H9 (cell line): ENCODE results near the gene GATA5. TPM values are rescaled to one million over a fixed set of nuclear protein-coding genes. Genes with fewer than 3 reads are reported as not detected.

ENCODE experiments used
- DNase-seq: peaks from one replicate; pipeline ENCODE4 v3.0.0-alpha.2; 2017
- H2AFZ ChIP-seq: one replicate; pipeline ENCODE4 v1.6.1; 2013; ENCODE audit warnings: mild to moderate bottlenecking, low read length, control low read depth, moderate library complexity
- H2AK5ac ChIP-seq: 2 replicates; pipeline ENCODE4 v1.6.1; 2013; ENCODE audit warnings: low read length, control low read depth, mixed read lengths; ENCODE audit not compliant: insufficient read length
- H2BK120ac ChIP-seq: one replicate; pipeline ENCODE4 v1.6.1; 2013; ENCODE audit warnings: low read depth, mild to moderate bottlenecking, low read length, control low read depth, inconsistent platforms; ENCODE audit not compliant: poor library complexity, severe bottlenecking
- H2BK12ac ChIP-seq: 2 replicates; pipeline ENCODE4 v1.6.1; 2013; ENCODE audit warnings: low read length, control low read depth, mixed read lengths, low read depth; ENCODE audit not compliant: insufficient read length
- H2BK15ac ChIP-seq: 2 replicates; pipeline ENCODE4 v1.6.1; 2013; ENCODE audit warnings: low read depth, low read length, control low read depth
- H2BK20ac ChIP-seq: one replicate; pipeline ENCODE4 v1.6.1; 2013; ENCODE audit warnings: low read depth, mild to moderate bottlenecking, low read length, control low read depth, inconsistent platforms; ENCODE audit not compliant: poor library complexity, severe bottlenecking
- H2BK5ac ChIP-seq: 2 replicates; pipeline ENCODE4 v1.6.1; 2013; ENCODE audit warnings: low read length, control low read depth, mixed read lengths; ENCODE audit not compliant: insufficient read length
- H3K14ac ChIP-seq: 2 replicates; pipeline ENCODE4 v1.6.1; 2013; ENCODE audit warnings: low read length, control low read depth; ENCODE audit not compliant: insufficient read depth
- H3K18ac ChIP-seq: 2 replicates; pipeline ENCODE4 v1.6.1; 2013; ENCODE audit warnings: low read depth, mild to moderate bottlenecking, mixed read lengths, low read length, control low read depth; ENCODE audit not compliant: insufficient read length
- H3K23ac ChIP-seq: 2 replicates; pipeline ENCODE4 v1.6.1; 2013; ENCODE audit warnings: low read length, control low read depth, mixed read lengths, low read depth; ENCODE audit not compliant: insufficient read length
- H3K23me2 ChIP-seq: 2 replicates; pipeline ENCODE4 v1.6.1; 2013; ENCODE audit warnings: low read depth, mild to moderate bottlenecking, mixed read lengths, low read length, control low read depth; ENCODE audit not compliant: insufficient read length, poor library complexity, severe bottlenecking
- H3K27ac ChIP-seq: 2 replicates; pipeline ENCODE4 v1.5.1; 2013; ENCODE audit warnings: low read length, control low read depth, mixed read lengths, low read depth; ENCODE audit not compliant: insufficient read length
- H3K27me3 ChIP-seq: 2 replicates; pipeline ENCODE4 v1.6.1; 2013; ENCODE audit warnings: low read length, control low read depth, inconsistent platforms; ENCODE audit not compliant: insufficient read depth
- H3K4ac ChIP-seq: 2 replicates; pipeline ENCODE4 v1.6.1; 2013; ENCODE audit warnings: low read depth, mild to moderate bottlenecking, control low read depth, inconsistent platforms, low read length, moderate library complexity
- H3K4me1 ChIP-seq: 2 replicates; pipeline ENCODE4 v1.6.1; 2013; ENCODE audit warnings: low read length, control low read depth, inconsistent platforms; ENCODE audit not compliant: insufficient read depth
- H3K4me2 ChIP-seq: 2 replicates; pipeline ENCODE4 v1.6.1; 2013; ENCODE audit warnings: low read length, control low read depth, mixed read lengths; ENCODE audit not compliant: insufficient read length, insufficient read depth
- H3K56ac ChIP-seq: 2 replicates; pipeline ENCODE4 v1.6.1; 2013; ENCODE audit warnings: low read depth, mild to moderate bottlenecking, mixed read lengths, low read length, control low read depth; ENCODE audit not compliant: insufficient read length
- H3K79me1 ChIP-seq: 2 replicates; pipeline ENCODE4 v1.6.1; 2013; ENCODE audit warnings: low read depth, mild to moderate bottlenecking, moderate library complexity, low read length, control low read depth, inconsistent platforms; ENCODE audit not compliant: insufficient read depth, poor library complexity, severe bottlenecking
- H3K79me2 ChIP-seq: 2 replicates; pipeline ENCODE4 v1.6.1; 2013; ENCODE audit warnings: low read length, control low read depth, inconsistent platforms; ENCODE audit not compliant: insufficient read depth
- H3K9ac ChIP-seq: 2 replicates; pipeline ENCODE4 v1.6.1; 2013; ENCODE audit warnings: low read length, control low read depth, mixed read lengths; ENCODE audit not compliant: insufficient read length; ENCODE audit errors: extremely low read depth
- H3K9me3 ChIP-seq: one replicate; pipeline ENCODE4 v1.6.1; 2013; ENCODE audit warnings: low read depth, low read length, inconsistent platforms; ENCODE audit not compliant: control insufficient read depth
- H3T11ph ChIP-seq: one replicate; pipeline ENCODE4 v1.6.1; 2013; ENCODE audit warnings: mild to moderate bottlenecking, low read length, control low read depth, inconsistent platforms
- H4K20me1 ChIP-seq: one replicate; pipeline ENCODE4 v1.6.1; 2013; ENCODE audit not compliant: control insufficient read depth, insufficient read length, insufficient read depth
- H4K5ac ChIP-seq: 2 replicates; pipeline ENCODE4 v1.6.1; 2013; ENCODE audit warnings: low read depth, mild to moderate bottlenecking, mixed read lengths, low read length, control low read depth; ENCODE audit not compliant: insufficient read length
- H4K8ac ChIP-seq: replicated peaks from 2 replicates; pipeline ENCODE4 v1.6.1; 2013; ENCODE audit warnings: low read length, control low read depth, mixed read lengths, low read depth; ENCODE audit not compliant: insufficient read length
- H4K91ac ChIP-seq: 2 replicates; pipeline ENCODE4 v1.6.1; 2013; ENCODE audit warnings: low read depth, mild to moderate bottlenecking, moderate library complexity, mixed read lengths, low read length, control low read depth; ENCODE audit not compliant: insufficient read length
- H3K27ac Mint-ChIP-seq, 3 experiments: 2 replicates in 2 of 3; 3 replicates in 1 of 3; pipeline ENCODE4 v1.8.0; 2020 to 2021; ENCODE audit warnings: mixed read lengths in 3 of 3, mild to moderate bottlenecking in 1 of 3, moderate library complexity in 1 of 3
- H3K27me3 Mint-ChIP-seq: 2 replicates; pipeline ENCODE4 v1.8.0; 2021; ENCODE audit warnings: low read depth, mild to moderate bottlenecking, moderate library complexity, mixed read lengths
- H3K36me3 Mint-ChIP-seq, 3 experiments: 2 replicates in 2 of 3; 3 replicates in 1 of 3; pipeline ENCODE4 v1.8.0; 2020 to 2021; ENCODE audit warnings: low read depth in 3 of 3, mixed read lengths in 3 of 3; ENCODE audit not compliant: insufficient read depth in 1 of 3
- H3K4me1 Mint-ChIP-seq, 2 experiments: 2 replicates each; pipeline ENCODE4 v1.8.0; 2020; ENCODE audit warnings: mixed read lengths in 2 of 2
- H3K4me3 Mint-ChIP-seq, 2 experiments: 2 replicates in 1 of 2; 3 replicates in 1 of 2; pipeline ENCODE4 v1.8.0; 2020 to 2021; ENCODE audit warnings: mild to moderate bottlenecking in 2 of 2, mixed read lengths in 2 of 2, moderate library complexity in 1 of 2
- H3K9me3 Mint-ChIP-seq, 2 experiments: 2 replicates in 1 of 2; 3 replicates in 1 of 2; pipeline ENCODE4 v1.8.0; 2020; ENCODE audit warnings: mild to moderate bottlenecking in 2 of 2, mixed read lengths in 2 of 2, moderate library complexity in 1 of 2
- CTCF ChIP-seq: fragments of 200-600 bp; sonication (generic); conservative IDR thresholded peaks from 3 replicates; pipeline ENCODE4 v1.8.0; 2021; ENCODE audit warnings: antibody characterized with exemption, mild to moderate bottlenecking
- WGBS: extraction: QIAGEN DNeasy Blood & Tissue Kit; methylation state at CpG from one replicate; pipeline ENCODE4 v1.1.7; 2013; ENCODE audit warnings: missing lambda C conversion rate, low lambda C conversion rate, mixed read lengths; ENCODE audit not compliant: insufficient read length; ENCODE audit errors: extremely low coverage; 5-methylcytosine and 5-hydroxymethylcytosine counted together
- total RNA-seq: library from RNA; stranded (reverse); gene quantifications from 2 replicates; pipeline ENCODE4 v1.2.1, GENCODE V29; 2021

Gene GATA5
- total RNA-seq, 1 experiment from 2014 or later, result 0.24 TPM

DNA sequence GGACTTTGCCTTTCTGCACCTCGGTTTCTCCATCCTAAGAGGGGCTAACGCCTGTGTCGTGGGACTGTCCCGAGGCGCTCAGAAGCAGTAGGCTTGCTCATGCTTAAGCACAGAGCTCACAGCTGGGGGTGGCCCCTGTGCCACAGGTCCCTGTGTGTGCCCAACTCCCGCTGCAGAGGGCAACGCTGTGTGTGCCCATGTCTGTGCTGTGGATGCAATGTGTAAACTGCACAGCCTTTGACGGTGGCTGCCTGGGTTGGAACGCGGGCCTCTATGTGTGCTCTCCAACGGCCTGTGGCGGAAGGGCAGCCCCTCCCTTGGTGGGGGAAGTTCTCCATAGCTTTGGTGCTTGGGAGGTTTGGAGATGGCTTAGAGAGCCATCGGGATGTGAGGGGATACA lies 10.7 kb upstream of the GATA5 start:
- Histone ChIP-seq H3K4me1 (no peaks in the 10 kb centered on the region; the same call in 1 of the 2 replicates), H2AFZ (no peak overlapping the region), H3K79me2 (no peaks in the 10 kb centered on the region), H3K18ac (no peak overlapping the region), H3K23me2 (no peaks in the 10 kb centered on the region), H2BK20ac (no peak overlapping the region), H3K4me2 (no peak overlapping the region), H2BK5ac (no peak overlapping the region), H3K23ac (no peak overlapping the region), H3K9me3 (no peaks in the 10 kb centered on the region), H2AK5ac (no peak overlapping the region), H3T11ph (no peak overlapping the region), H4K8ac (no peak overlapping the region), H3K9ac (no peak overlapping the region), H3K27ac (no peak overlapping the region), H3K79me1 (no peaks in the 10 kb centered on the region), H3K14ac (no peak overlapping the region), H3K4ac (no peak overlapping the region), H3K56ac (no peak overlapping the region), H2BK15ac (no peak overlapping the region), H2BK120ac (no peak overlapping the region), H4K20me1 (no peaks in the 10 kb centered on the region), H4K5ac (no peak overlapping the region), H2BK12ac (no peak overlapping the region), H4K91ac (no peak overlapping the region), H3K27me3 (peaks cover 21% of the 10 kb centered on the region; the same call in 1 of the 2 replicates)
- no CpG with 5 or more reads among the region's 13 CpGs for WGBS
- Mint-ChIP-seq H3K4me3 (no peak overlapping the region), H3K36me3 (no peaks in the 10 kb centered on the region), H3K27me3 (peaks cover 62% of the 10 kb centered on the region), H3K4me1 (peaks cover 15 to 41% of the 10 kb centered on the region in 2 experiments), H3K27ac (no peak overlapping the region), H3K9me3 (no peaks in the 10 kb centered on the region)
- no peak for TF ChIP-seq CTCF
- no peak for DNase-seq
